ENCODE measurements around the gene TBX4.
A peak's percentile ranks its signal among the peaks of the same experiment; 100 is the strongest.

The TBX4 gene

DNA sequence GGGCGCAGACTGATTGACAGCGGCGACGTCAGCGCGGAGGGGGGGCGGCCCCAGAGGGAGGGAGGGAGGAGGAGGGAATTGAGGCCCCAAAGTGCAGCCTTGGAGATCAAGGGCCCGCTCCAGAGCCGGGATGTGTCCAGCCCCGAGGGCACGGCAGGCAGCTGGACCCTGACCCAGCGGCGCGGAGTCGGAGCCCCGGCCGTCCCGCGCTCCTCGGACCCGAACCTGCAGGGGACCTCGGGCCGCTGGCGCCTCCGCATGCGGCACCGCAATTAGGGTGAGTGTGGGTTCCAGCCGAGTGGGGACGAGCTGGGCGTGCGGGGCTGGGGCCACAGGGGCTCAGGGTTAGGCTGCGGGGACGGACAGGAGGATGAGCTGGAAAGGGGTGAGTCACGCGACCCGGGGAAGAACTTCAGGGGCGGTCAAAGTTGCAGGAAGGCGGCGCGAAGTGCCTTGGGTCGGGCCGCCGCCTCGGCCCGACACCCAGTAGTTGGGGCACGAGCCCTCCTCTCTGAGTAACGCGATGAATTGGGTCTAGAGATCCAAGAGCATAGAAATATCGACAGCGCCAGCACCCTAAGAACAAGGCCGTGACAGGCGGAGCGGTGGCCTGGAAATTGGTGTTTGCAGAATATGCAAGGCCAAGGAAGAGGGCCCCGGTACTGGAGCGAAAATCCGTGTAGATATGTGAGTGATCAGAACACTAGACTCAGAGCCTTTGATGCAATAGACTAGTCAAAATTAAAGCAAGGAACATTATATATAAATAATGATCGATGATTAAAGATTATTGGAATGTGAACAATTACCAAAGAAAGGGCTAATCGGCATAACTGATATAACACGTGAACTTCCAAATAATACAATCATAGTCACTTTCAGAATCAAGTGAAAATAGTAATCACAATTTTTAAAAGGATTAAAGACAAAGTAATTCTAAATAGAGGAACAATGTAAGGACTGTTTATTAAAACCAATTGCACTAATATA lies at the start of gene TBX4:
Gene TBX4, plus strand, starts transcription at position 122 of the 990 bp plus-strand sequence. CDS start 4,069 bp downstream, outside the sequence.
- no peak for DNase-seq

- no peak for DNase-seq
These were observed 49.0 kb upstream of the TBX4 start for GRCh38 chr17:61402978-61403800.

DNA sequence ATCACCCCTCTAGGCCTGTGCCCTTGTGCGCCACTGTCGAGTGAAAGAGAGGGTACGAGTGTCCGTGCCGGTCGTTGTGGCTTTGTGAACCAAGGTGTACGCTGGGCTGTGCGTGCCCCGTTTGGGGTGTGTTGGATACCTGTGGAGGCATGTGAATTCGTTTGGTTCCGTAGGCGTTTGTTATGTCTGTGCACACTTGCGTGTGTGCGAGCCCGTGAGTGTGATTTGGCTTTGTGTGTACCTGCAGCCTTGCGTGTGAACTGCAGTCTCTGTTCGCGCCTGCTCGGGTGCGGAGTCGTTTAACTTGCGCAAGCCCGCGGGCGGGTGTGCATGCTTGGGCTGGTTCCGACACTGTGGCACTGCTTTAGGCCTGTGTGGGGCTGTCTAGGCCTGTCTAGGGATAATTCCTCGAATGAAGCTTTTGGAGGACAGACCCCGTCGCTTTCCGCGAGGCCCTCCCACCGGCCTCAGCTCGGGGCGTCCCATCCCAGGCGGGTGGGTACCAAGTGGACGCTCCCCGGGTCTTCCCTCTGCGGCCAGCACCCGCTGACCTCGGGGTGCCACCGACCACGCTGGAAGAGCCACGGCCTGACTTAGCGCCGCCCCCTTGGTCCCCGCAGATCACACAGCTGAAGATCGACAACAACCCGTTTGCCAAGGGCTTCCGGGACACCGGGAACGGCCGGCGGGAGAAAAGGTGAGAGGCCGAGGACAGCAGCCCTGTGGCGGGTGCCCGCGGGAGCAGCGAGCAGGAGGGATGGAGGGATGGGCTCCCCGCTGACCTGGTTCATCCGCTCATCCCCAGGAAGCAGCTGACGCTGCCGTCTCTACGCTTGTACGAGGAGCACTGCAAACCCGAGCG lies 48.2 kb upstream of the TBX4 start:
- no peak for DNase-seq

- no peak for DNase-seq
These were observed 47.6 kb upstream of the TBX4 start for GRCh38 chr17:61404663-61404912.

DNA sequence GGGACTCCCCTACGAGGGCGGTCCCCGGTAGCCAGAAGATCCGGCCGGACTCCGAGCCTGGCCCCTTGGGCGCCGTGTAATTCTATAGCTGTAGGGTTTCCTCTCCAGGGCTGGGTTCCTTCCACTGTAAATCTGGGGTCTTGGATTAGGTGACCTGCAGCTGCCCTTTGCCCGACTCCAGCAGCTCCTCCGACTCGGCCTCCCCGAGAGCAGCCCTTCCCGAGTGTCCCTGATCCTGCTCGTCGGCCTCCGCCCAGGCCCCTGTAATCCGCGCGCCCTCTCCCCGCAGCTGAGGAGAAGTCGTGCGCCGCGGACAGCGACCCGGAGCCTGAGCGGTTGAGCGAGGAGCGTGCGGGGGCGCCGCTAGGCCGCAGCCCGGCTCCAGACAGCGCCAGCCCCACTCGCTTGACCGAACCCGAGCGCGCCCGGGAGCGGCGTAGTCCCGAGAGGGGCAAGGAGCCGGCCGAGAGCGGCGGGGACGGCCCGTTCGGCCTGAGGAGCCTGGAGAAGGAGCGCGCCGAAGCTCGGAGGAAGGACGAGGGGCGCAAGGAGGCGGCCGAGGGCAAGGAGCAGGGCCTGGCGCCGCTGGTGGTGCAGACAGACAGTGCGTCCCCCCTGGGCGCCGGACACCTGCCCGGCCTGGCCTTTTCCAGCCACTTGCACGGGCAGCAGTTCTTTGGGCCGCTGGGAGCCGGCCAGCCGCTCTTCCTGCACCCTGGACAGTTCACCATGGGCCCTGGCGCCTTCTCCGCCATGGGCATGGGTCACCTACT lies 47.1 kb upstream of the TBX4 start:
- DNase-seq: no peak

GRCh38 chr17:61405686-61406536 lies 46.3 kb upstream of the TBX4 start:
- no peak for DNase-seq

DNA sequence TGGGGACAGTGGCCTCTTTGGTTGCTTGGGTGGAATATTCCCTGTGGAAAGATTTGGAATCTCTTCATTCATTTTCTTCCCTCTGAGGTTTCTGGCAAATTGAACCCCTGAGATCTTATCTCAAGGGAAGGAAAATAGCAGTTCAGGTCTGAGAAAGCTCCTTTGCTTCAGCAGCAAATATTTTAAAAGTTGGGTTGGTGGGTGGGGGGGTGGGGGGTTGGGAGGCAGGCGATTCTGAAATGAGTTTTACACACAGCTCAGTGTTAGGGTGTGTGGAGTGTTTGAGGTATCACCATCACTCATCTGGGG lies 45.7 kb upstream of the TBX4 start:
- no peak for DNase-seq

- DNase-seq: no peak
These were observed 45.0 kb upstream of the TBX4 start for GRCh38 chr17:61406971-61407911.

- DNase-seq: no peak
These were observed 43.8 kb upstream of the TBX4 start for GRCh38 chr17:61408151-61409041.

- DNase-seq: peak; percentile 50
These were observed 42.7 kb upstream of the TBX4 start for GRCh38 chr17:61409301-61410112.

DNA sequence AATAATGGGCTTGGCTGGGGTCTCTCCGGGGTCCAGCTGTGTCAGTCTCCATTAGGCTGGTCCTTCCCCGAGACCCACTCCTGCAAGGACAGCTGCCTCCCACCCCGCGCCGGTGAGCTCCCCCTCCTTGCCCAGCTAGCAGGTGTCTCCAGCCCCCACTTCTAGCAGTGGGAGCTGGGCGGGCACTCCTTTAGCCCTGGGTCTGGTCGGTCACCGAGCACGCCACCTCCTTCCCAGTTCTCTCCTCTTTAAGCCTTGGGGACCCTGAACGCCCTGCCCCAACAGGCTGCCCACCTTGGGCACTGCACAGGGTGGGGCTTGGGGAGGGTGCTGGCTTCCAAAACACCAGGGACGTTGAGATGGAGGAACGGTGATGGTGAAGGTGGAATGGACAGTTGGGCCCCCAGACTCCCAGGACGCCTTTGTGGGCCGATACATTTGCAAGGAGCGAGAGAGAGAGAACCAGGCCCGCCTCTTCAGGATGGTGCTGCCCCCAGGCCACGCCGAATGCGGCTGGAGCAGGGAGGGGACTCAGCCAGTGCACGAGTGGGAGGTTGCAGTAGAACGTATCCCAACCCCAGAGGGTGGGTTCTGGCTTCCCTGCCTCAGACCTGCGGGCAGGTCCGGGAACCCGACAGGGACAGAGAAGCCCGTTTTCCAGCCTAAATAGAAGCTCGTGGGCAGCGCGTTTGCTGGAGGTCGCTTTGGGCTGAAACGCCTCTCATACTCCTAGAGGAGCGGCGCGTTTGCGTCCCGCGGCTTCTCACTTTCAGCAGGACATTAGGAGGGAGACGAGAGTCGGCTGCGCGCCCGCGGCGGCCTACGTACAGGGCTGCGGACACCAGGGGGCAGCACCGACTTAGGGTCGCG lies 41.8 kb upstream of the TBX4 start:
- DNase-seq: no peak

DNA sequence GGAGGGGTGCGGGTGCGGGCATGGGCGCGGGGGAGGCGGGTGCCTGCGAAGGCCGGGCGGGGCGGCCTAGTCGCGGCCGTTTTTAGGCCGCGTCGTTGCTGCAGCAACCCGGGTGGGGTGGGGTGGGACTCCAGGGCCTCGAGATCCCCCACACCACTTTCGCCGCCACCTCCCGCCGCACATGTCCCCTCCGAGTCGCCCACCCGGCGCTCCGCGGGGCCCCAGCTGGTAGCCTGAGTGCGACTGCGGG lies 41.3 kb upstream of the TBX4 start:
- no peak for DNase-seq

GRCh38 chr17:61411261-61412142 lies 40.7 kb upstream of the TBX4 start:
- DNase-seq: no peak

GRCh38 chr17:61412143-61412859 lies 39.9 kb upstream of the TBX4 start:
- DNase-seq: peak; percentile 63

DNA sequence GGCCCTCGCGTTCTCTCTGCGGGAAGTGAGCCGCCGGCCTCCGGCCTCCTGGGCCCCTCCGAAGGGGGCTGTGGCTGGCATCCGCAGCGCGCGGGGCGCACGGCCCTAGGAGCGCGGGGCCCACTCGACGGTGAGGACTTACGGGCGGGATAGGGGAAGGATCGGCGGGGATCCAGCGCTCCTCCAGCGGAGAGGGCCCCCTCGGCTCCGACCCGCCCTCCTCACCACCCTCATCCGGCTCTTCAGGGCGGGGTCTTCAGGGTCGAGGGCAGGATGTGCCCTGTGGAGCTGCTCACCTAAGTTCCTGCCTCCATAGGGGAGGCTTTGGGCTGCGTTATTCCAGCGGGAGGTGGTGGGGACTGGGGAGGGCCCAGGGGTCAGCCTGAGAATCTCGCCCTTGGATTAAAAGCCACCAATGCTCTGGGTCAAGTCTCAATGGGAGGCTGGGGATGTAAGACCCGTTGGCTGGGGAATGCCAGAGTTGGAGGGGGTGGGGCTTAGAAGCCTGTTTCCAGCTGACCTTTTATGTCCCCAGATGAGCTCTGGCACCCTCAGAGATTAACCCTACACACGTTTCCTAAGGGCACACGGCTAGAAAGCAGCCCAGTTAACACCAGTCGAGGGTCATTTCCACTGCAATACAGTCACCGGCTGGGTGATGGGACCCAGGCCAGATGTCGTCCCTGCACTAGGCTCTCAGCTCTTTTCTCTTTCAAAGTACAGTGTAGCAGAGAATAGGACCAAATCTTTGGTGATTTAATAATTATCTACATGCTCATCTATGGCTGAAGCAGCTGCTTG lies 39.2 kb upstream of the TBX4 start:
- no peak for DNase-seq
